ENCODE data around the gene ICOSLG.

- TF ChIP-seq ZNF317 (CRISPR knock-in tag; IDR thresholded peaks at IDR 0.05; ENCODE audit: borderline replicate concordance, low read depth) (no peak), AFF4 (CRISPR knock-in tag; IDR thresholded peaks at IDR 0.05; ENCODE audit: borderline replicate concordance) (no peak), CTCF (IDR thresholded peaks at IDR 0.05) (no peak), CREB1 (CRISPR knock-in tag; IDR thresholded peaks at IDR 0.05) (no peak), E2F4 (CRISPR knock-in tag; IDR thresholded peaks at IDR 0.05; ENCODE audit: borderline replicate concordance, low read depth) (no peak), TP53 (CRISPR knock-in tag; IDR thresholded peaks at IDR 0.05) (no peak), ZNF532 (CRISPR knock-in tag; IDR thresholded peaks at IDR 0.05; ENCODE audit: borderline replicate concordance) (no peak), NFATC4 (CRISPR knock-in tag; IDR thresholded peaks at IDR 0.05) (no peak), KAT7 (CRISPR knock-in tag; IDR thresholded peaks at IDR 0.05; ENCODE audit: borderline replicate concordance) (no peak), IRF2 (CRISPR knock-in tag; IDR thresholded peaks at IDR 0.05; ENCODE audit: borderline replicate concordance, low read depth) (no peak), JUN (CRISPR knock-in tag; IDR thresholded peaks at IDR 0.05) (no peak)
- TF ChIP-seq, protein P1, sequence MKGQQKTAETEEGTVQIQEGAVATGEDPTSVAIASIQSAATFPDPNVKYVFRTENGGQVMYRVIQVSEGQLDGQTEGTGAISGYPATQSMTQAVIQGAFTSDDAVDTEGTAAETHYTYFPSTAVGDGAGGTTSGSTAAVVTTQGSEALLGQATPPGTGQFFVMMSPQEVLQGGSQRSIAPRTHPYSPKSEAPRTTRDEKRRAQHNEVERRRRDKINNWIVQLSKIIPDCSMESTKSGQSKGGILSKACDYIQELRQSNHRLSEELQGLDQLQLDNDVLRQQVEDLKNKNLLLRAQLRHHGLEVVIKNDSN (CRISPR knock-in tag; IDR thresholded peaks at IDR 0.05): no peak
- TF ChIP-seq, protein P2, sequence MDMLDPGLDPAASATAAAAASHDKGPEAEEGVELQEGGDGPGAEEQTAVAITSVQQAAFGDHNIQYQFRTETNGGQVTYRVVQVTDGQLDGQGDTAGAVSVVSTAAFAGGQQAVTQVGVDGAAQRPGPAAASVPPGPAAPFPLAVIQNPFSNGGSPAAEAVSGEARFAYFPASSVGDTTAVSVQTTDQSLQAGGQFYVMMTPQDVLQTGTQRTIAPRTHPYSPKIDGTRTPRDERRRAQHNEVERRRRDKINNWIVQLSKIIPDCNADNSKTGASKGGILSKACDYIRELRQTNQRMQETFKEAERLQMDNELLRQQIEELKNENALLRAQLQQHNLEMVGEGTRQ (CRISPR knock-in tag; IDR thresholded peaks at IDR 0.05): no peak
- TF ChIP-seq, protein P3, sequence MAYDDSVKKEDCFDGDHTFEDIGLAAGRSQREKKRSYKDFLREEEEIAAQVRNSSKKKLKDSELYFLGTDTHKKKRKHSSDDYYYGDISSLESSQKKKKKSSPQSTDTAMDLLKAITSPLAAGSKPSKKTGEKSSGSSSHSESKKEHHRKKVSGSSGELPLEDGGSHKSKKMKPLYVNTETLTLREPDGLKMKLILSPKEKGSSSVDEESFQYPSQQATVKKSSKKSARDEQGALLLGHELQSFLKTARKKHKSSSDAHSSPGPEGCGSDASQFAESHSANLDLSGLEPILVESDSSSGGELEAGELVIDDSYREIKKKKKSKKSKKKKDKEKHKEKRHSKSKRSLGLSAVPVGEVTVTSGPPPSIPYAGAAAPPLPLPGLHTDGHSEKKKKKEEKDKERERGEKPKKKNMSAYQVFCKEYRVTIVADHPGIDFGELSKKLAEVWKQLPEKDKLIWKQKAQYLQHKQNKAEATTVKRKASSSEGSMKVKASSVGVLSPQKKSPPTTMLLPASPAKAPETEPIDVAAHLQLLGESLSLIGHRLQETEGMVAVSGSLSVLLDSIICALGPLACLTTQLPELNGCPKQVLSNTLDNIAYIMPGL (CRISPR knock-in tag; IDR thresholded peaks at IDR 0.05): no peak
Measured at GRCh38 chr21:44263768-44264167, 23.0 kb upstream of the ICOSLG start.

Measured in WTC11 (cell line).